RWPE1 (cell line): Measurements from ENCODE around the gene DLST.

ENCODE experiments used
- CTCF ChIA-PET: fragments of 350-600 bp; sonication (Branson Sonifier 250); formaldehyde crosslinking; extraction: SDS; loops from one replicate; lab custom pipeline; 2021; lab: Yijun Ruan, JAX
- POLR2A ChIA-PET: fragments of 400-600 bp; formaldehyde crosslinking; extraction: SDS; loops from one replicate; lab custom pipeline; 2020; ENCODE audit warnings: antibody characterized with exemption; ENCODE audit not compliant: low non-redundant PET; lab: Yijun Ruan, JAX
- DNase-seq: peaks from one replicate; pipeline ENCODE4 v3.0.0; 2012; ENCODE audit warnings: low spot score
- H3K27ac ChIP-seq: fragments of 450-650 bp; 2 replicates; pipeline ENCODE4 v1.5.1; 2017
- TF ChIP-seq, protein P1 (sequence below): fragments of 450-650 bp; conservative IDR thresholded peaks from 2 replicates; pipeline ENCODE4 v1.5.1; 2017; ENCODE audit warnings: low read depth, mild to moderate bottlenecking

DLST gene

DNA sequence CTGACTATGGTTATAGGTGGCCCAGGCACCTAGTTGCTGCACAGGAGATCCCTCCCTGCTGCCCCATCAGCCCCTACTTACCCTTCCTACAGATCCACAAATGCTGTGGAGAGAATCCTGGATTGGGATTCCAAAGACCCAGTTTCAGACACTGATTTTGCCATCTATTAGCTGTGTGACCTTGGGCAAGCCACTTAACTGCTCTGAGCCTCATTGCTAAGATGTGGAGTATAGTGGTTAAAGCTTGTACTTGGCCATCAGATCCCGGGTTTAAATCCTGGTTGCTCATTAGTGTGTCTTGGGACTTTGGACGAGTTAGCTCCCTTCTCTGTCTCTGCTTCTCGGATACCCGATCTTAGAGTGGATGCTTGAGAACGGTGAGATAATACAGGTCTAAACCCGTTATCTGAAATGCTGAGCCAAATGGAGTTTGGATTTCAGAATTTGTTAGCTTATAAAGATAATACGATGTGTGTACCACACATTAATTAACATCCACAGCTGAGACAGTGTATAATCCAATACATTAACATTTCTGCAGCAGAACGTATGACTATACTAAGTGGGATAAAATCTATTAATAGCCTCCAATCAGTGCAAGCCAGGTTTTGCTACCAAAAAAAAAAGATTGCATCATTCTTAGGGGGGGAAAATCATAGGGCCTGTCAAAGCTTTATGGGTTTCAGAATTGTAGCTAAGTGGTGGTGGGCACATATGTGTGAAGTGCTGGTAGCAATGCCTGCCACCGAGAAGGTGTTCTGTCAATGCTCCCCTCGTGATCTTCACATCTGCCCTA is 21.8 kb upstream of the DLST start:
- POLR2A ChIA-PET, result no interaction called here
- no peak for DNase-seq
- H3K27ac ChIP-seq, result no peak overlapping the region
- TF ChIP-seq, protein P1, sequence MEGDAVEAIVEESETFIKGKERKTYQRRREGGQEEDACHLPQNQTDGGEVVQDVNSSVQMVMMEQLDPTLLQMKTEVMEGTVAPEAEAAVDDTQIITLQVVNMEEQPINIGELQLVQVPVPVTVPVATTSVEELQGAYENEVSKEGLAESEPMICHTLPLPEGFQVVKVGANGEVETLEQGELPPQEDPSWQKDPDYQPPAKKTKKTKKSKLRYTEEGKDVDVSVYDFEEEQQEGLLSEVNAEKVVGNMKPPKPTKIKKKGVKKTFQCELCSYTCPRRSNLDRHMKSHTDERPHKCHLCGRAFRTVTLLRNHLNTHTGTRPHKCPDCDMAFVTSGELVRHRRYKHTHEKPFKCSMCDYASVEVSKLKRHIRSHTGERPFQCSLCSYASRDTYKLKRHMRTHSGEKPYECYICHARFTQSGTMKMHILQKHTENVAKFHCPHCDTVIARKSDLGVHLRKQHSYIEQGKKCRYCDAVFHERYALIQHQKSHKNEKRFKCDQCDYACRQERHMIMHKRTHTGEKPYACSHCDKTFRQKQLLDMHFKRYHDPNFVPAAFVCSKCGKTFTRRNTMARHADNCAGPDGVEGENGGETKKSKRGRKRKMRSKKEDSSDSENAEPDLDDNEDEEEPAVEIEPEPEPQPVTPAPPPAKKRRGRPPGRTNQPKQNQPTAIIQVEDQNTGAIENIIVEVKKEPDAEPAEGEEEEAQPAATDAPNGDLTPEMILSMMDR, result no peak
- CTCF ChIA-PET, result interaction anchor here (0.5 to 3.0 kb wide), 16 partner anchors 9 to 1333 kb away, joined by 3 to 28 read pairs (median 6); partner anchors contain the start of gene PROX2

DNA sequence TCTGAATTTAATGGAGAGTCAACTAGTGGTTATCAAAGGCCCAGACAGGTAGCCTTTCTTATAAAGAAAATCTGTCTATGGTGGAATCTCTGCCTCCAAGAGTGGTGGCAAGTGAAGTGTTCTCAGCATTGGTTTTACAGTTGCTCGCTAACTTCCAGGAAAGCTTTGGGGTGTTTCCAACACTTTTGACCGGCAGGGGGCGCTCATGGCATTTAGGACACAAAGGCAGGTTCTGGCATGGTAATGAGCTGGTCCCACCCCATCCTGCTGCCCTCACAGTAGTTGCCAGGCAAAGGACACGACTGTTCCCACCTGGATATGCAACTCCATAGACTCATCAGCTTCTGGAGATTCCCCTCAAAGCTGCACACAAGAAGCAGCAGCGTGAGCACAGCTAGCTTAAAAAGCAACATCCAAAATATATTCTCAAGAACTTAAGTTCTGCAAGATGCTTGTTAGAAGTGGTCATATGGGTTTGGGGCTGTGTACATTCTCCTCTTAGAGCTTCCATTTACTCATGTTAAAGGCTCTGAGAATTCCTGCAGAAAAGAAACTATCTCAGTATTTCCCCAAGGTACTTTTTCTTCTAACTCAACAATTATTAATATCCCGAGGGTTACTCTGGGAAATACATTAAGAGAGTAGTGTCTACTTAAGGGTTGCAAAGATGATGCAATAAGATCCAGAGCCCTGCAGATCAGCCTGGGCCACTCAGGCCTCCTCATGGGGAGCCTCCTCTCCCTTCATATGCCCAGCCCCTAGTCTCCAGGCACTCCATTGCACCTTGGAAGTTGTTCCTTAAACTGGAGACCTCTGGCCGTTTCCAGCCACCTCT is 20.6 kb upstream of the DLST start:
- H3K27ac ChIP-seq, result no peak overlapping the region
- ChIA-PET CTCF (interaction anchor here (0.6 to 3.0 kb wide), 28 partner anchors 10 to 1334 kb away, joined by 3 to 28 read pairs (median 4); partner anchors contain the start of gene PROX2), POLR2A (no interaction called here)
- DNase-seq, result peak; percentile 73
- TF ChIP-seq, protein P1, result peak; percentile 80

DNA sequence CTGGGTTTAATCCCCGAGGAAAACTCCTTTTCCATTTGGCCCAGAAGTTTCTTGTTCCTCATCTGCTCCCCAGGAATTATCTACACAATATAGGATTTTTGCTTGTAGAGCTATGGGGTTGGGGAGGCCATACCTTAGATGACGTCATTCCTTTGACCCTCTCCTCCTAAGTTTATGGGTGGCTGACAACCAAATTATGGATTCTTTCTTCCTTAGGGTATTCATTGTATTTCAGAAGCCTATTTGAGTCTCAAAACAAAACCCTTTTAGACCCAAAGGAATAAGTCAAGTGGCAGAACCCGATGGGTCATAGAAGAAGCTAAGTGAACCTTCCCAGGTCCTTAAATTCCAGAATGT is 20.0 kb upstream of the DLST start:
- no peak for DNase-seq
- POLR2A ChIA-PET, result no interaction called here
- CTCF ChIA-PET, result interaction anchor here (0.6 to 3.0 kb wide), 11 partner anchors 10 to 1054 kb away, joined by 3 to 28 read pairs (median 9); partner anchors contain the start of gene PROX2

DNA sequence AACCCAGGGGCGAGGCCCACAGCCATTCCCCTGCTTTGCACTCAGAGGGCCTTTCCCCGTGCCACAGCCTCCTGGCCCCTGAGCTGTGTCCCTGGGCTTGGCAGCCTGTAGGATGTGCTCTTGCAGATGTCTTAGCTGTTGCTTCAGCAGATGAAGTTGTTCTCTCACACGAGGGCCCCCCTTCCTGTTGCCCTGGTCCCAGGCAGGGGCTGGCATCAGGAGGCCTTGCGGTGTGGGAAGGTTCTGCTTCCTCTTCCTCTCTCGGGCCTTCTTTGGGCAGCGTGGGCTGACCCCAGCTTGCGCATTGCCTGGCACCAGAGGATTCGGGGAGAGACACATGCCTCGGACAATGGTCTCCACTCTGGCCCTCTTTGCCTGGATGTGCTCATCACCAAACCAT is 18.4 kb upstream of the DLST start:
- no peak overlapping the region for H3K27ac ChIP-seq
- CTCF ChIA-PET, result interaction anchor here (0.5 kb wide), 1 partner anchor 140 kb away, joined by 4 read pairs; no protein-coding TSS in a partner anchor
- POLR2A ChIA-PET, result no interaction called here
- DNase-seq, result no peak
- TF ChIP-seq, protein P1, result no peak

More for the DNA sequence above, 20.0 kb upstream of the DLST start:
- no peak overlapping the region for H3K27ac ChIP-seq
- TF ChIP-seq, protein P1, result no peak

DNA sequence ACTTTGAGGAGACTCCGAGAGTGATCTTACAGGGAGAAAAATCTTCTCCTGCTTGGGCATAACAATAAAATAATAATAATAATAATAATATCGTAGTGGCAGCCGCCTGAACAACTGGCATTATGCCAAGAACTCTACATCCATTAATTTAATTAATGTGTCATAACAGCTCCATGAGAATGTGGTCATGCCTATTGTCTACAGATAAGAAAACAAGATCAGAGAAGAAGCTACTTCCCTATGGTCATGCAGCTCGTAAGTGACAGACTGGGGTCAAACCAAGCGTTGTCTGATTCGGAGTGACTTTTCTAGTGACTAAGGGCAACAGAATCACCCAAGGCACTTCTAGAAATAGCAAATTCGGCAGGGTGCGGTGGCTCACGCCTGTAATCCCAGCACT is 17.5 kb upstream of the DLST start:
- no peak for DNase-seq
- ChIA-PET CTCF (interaction anchor here (0.7 to 0.9 kb wide), 2 partner anchors 9 to 42 kb away, joined by 4 to 5 read pairs; no protein-coding TSS in a partner anchor), POLR2A (no interaction called here)
- H3K27ac ChIP-seq, result no peak overlapping the region
- TF ChIP-seq, protein P1, result no peak

DNA sequence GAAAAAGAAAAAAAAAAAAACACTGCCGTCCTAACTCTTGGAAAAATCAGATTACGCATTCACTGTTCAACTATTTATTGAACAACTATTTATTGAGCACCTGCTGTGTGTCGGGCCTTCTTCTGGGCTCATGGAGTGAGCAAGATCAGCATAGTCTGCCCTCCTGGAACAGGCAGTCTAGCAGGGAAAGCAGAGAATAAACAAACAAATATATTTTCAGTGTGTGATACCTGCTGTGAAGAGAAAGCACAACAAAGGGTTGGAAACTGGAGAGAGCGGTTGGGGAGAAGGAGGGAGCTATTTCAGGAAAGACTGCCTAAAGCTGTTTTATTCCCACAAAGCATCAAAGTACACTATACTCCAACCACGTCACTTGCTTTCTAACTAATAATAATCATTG is 16.6 kb upstream of the DLST start:
- no peak overlapping the region for H3K27ac ChIP-seq
- DNase-seq, result no peak
- CTCF ChIA-PET, result interaction anchor here (1.2 kb wide), 1 partner anchor 315 kb away, joined by 3 read pairs; no protein-coding TSS in a partner anchor
- POLR2A ChIA-PET, result no interaction called here
- TF ChIP-seq, protein P1, result no peak
